ENCODE results near the gene DNAH1. TPM values are rescaled to one million over a fixed set of nuclear protein-coding genes. Genes with fewer than 3 reads are reported as not detected.

DNAH1 gene
- total RNA-seq, 2 donors from 2014 or later: 5.6 to 18.7 TPM

- intact Hi-C loops (cut with DNase I): no loop called here
- DNase-seq (ENCODE audit: low spot score): no peak
- no peak overlapping the region for H3K27ac ChIP-seq
- TF ChIP-seq CTCF (IDR thresholded peaks at IDR 0.05): no peak
- TF ChIP-seq POLR2A (IDR thresholded peaks at IDR 0.05): no peak
- TF ChIP-seq POLR2AphosphoS5 (IDR thresholded peaks at IDR 0.05): no peak
- 61% methylated on average over 9 of the region's 11 CpGs for WGBS
- H3K9me3 ChIP-seq: no peaks in the 10 kb centered on the region
- H3K36me3 ChIP-seq: no peaks in the 10 kb centered on the region
- no peaks in the 10 kb centered on the region for H3K27me3 ChIP-seq (replicated peaks; ENCODE audit: insufficient read depth)
- H3K4me1 ChIP-seq (replicated peaks): no peaks in the 10 kb centered on the region
- no peak overlapping the region for H3K4me3 ChIP-seq
These were observed 18.6 kb upstream of the DNAH1 start for GRCh38 chr3:52297242-52298148.

DNA sequence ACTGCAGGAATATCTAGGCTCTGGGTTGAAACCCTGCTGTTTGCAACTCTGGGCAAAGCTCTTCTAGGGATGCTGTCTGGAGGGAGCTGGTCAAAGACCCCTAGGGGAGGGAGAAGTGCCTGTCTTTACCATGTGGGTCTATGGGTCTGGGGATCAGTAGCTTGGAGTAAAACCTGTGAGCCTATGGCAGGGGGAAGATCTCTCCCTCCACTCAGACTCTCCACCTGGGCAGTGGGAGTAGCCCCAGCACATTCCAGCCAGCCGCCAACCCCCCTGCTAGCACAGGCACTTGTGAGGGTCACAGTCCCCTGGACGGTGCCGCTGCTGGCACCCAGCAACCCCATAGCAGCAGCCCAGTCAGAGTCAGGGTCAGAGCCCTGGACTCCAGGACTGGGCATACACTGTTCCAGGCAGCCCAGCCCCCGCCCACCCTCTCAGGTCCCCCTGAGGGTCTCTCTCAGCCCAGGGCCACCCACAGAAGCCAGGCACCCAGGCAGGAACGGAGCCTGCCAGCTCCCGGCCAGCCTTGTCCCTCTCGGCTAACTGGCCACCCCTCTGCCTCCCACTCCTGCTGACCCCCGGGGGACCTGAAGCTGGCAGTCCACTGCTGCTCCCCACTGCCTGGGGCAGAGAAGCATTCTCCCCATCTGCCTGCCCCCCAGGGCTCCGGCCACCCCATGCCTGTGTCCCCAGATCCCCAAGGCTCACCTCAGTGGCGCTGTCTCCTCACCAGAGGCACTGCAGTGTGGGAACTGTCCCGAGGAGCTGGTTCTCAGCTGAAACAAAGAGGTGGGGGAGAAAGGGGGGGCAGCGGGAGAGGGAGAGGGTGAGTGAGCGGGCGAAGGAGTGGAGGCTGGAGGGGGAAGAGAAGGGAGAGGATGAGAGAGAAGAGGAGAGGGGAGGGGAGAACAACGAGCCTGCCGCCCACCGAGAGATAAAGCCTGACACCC, 17.7 kb upstream of the DNAH1 start:
- Histone ChIP-seq H3K36me3 (no peaks in the 10 kb centered on the region), H3K9me3 (no peaks in the 10 kb centered on the region), H3K27me3 (replicated peaks; ENCODE audit: insufficient read depth) (no peaks in the 10 kb centered on the region), H3K27ac (no peak overlapping the region), H3K4me3 (no peak overlapping the region), H3K4me1 (replicated peaks) (no peaks in the 10 kb centered on the region)
- DNase-seq (ENCODE audit: low spot score): no peak
- WGBS: 18% methylated on average over 17 of the region's 17 CpGs
- intact Hi-C loops (cut with DNase I): no loop called here
- TF ChIP-seq CTCF (IDR thresholded peaks at IDR 0.05) (no peak), POLR2A (IDR thresholded peaks at IDR 0.05) (no peak), POLR2AphosphoS5 (IDR thresholded peaks at IDR 0.05) (no peak)

DNA sequence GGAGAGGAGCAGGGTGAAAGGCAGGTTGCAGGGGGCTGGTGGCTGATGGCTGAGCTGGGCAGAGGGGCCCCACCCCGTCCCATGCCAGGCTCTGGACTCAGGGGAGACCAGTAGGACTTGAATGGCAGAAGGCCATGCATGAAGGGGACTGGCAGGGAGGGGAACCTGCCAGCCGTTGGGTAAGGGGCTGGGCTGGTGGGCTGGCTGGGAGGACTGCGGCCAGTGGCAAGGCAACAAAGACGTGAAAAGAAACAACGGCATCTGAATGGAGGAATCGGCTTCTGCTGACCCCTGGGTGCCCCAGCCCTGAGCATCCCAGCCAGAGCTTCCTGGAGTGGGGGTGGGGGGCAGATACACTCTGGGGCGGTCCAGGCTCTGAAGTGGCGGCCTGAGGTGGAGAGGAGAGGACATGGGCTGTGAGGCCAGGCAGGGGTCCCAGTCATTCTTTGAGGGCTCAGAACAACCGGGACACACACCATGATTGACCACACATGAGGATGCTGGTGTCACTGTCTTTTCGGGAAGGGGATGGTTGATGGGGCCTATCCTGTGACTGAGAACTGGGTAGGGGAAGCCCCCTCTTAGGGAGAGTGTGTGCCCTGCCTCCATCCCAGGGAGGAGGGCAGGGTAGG, 16.8 kb upstream of the DNAH1 start:
- WGBS: 59% methylated on average over 10 of the region's 10 CpGs
- H3K36me3 ChIP-seq: no peaks in the 10 kb centered on the region
- no peaks in the 10 kb centered on the region for H3K27me3 ChIP-seq (replicated peaks; ENCODE audit: insufficient read depth)
- intact Hi-C loops (cut with DNase I): no loop called here
- H3K27ac ChIP-seq: no peak overlapping the region
- H3K9me3 ChIP-seq: no peaks in the 10 kb centered on the region
- H3K4me3 ChIP-seq: no peak overlapping the region
- no peaks in the 10 kb centered on the region for H3K4me1 ChIP-seq (replicated peaks)
- DNase-seq (ENCODE audit: low spot score): no peak
- TF ChIP-seq POLR2A (IDR thresholded peaks at IDR 0.05) (no peak), POLR2AphosphoS5 (IDR thresholded peaks at IDR 0.05) (no peak), CTCF (IDR thresholded peaks at IDR 0.05) (no peak)

DNA sequence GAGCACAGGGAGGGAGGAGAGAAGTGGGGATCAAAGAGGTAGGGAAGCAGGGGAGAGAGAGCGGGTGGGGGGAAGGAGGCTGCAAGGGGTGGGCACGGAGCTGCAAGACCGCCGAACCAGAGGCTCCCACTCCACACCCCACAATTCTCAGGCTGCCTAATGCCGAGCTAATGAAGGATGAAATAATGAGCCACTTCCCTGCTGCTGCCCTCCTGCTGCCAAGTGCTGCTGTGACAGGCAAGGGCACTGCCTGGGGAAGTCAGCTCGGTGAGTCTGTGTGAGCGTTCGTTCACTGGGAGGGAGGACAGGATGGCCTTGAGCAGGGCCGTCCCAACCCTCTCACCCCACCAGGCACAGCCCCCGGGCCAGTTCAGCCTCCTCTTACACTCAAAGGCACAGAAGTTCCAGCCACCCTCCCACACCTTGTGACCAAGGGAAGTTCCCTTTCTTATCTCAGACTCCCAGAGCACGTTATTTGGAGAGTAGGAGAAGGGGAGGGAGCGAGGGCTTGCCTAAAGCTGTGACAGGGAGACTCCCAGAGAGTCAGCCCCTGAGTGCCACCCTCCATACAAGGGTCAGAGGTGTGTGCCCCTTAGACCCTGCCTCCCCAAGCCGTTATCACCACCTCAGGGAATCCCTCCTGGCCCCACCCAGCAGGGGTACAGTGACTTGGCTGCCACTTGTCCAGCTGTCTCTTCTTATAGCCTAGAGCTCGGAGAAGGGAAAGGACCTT, 16.1 kb upstream of the DNAH1 start:
- Histone ChIP-seq H3K9me3 (no peaks in the 10 kb centered on the region), H3K27me3 (replicated peaks; ENCODE audit: insufficient read depth) (no peaks in the 10 kb centered on the region), H3K4me3 (no peak overlapping the region), H3K27ac (no peak overlapping the region), H3K36me3 (no peaks in the 10 kb centered on the region), H3K4me1 (replicated peaks) (no peaks in the 10 kb centered on the region)
- no peak for DNase-seq (ENCODE audit: low spot score)
- intact Hi-C loops (cut with DNase I): no loop called here
- WGBS: 37% methylated on average over 14 of the region's 14 CpGs
- TF ChIP-seq POLR2A (IDR thresholded peaks at IDR 0.05) (no peak), POLR2AphosphoS5 (IDR thresholded peaks at IDR 0.05) (no peak)
